RPMI7951 (cell line): ENCODE measurements around the gene GRK4. TPM values are rescaled to one million over a fixed set of nuclear protein-coding genes. Genes with fewer than 3 reads are reported as not detected.
A peak's percentile ranks its signal among the peaks of the same experiment; 100 is the strongest.

Source experiments
- DNase-seq: peaks from one replicate; pipeline ENCODE4 v3.0.0-alpha.2; 2012; ENCODE audit warnings: low read depth
- total RNA-seq: library from RNA; depleted of rRNA; stranded (reverse); fragments of >200 nt; shearing (Covaris generic); gene quantifications from 2 replicates; pipeline ENCODE4 v1.2.3, GENCODE V29; 2014

Gene GRK4
- total RNA-seq, 1 experiment from 2014 or later, result 3.6 TPM

GRCh38 chr4:3010998-3011397 lies 47.6 kb downstream of the GRK4 start:
- peak; percentile 42 for DNase-seq

GRCh38 chr4:3011456-3012220 lies 48.3 kb downstream of the GRK4 start:
- no peak for DNase-seq

- no peak for DNase-seq
Measured at GRCh38 chr4:3013323-3013722, 50.0 kb downstream of the GRK4 start.

GRCh38 chr4:3013839-3014350 lies 50.5 kb downstream of the GRK4 start:
- no peak for DNase-seq

- DNase-seq, result no peak
Measured at GRCh38 chr4:3016961-3017360, 53.6 kb downstream of the GRK4 start.

- no peak for DNase-seq
Measured at GRCh38 chr4:3017504-3017903, 54.1 kb downstream of the GRK4 start.

- no peak for DNase-seq
Measured at GRCh38 chr4:3019145-3019846, 55.9 kb downstream of the GRK4 start.

- DNase-seq, result no peak
Measured at GRCh38 chr4:3021127-3021526, 57.8 kb downstream of the GRK4 start.

GRCh38 chr4:3021627-3022026 lies 58.3 kb downstream of the GRK4 start:
- DNase-seq, result no peak

- DNase-seq, result no peak
Measured at GRCh38 chr4:3022112-3022511, 58.7 kb downstream of the GRK4 start.

GRCh38 chr4:3022651-3023050 lies 59.3 kb downstream of the GRK4 start:
- no peak for DNase-seq

GRCh38 chr4:3025881-3026280 lies 62.5 kb downstream of the GRK4 start:
- no peak for DNase-seq

GRCh38 chr4:3026540-3026939 lies 63.2 kb downstream of the GRK4 start:
- DNase-seq, result no peak

GRCh38 chr4:3029464-3029863 lies 66.1 kb downstream of the GRK4 start:
- no peak for DNase-seq

GRCh38 chr4:3030566-3031356 lies 67.4 kb downstream of the GRK4 start:
- DNase-seq, result no peak

GRCh38 chr4:3031357-3032082 lies 68.1 kb downstream of the GRK4 start:
- DNase-seq, result no peak

- DNase-seq, result no peak
Measured at GRCh38 chr4:3034231-3034630, 70.9 kb downstream of the GRK4 start.

- no peak for DNase-seq
Measured at GRCh38 chr4:3035249-3035648, 71.9 kb downstream of the GRK4 start.

GRCh38 chr4:3035674-3036073 lies 72.3 kb downstream of the GRK4 start:
- DNase-seq, result no peak

GRCh38 chr4:3036131-3036952 lies 73.0 kb downstream of the GRK4 start:
- no peak for DNase-seq

- DNase-seq, result peak; percentile 17
Measured at GRCh38 chr4:3037957-3038461, 74.6 kb downstream of the GRK4 start.
